K562 (cell line): ENCODE data around the gene SCYL1.
"Not testable (repeated sequence)": the region's sequence is repeated elsewhere in the genome, so short reads cannot be mapped to it uniquely, and the experiment has no call there.

Source experiments
- CCAR2 ChIP-seq: fragments of 200-400 bp; formaldehyde crosslinking; IDR thresholded peaks from 2 replicates; pipeline ENCODE4 v1.6.1; 2017; ENCODE audit warnings: mild to moderate bottlenecking, low read depth, low read length
- CHD1 ChIP-seq: fragments of 200-600 bp; sonication (generic); IDR thresholded peaks from one replicate; pipeline ENCODE4 v1.6.1; 2012; ENCODE audit warnings: mild to moderate bottlenecking, moderate library complexity, low read length, inconsistent platforms
- PKNOX1 ChIP-seq: fragments of 450-650 bp; IDR thresholded peaks from 2 replicates; pipeline ENCODE4 v1.6.1; 2016
- ZNF174 ChIP-seq: fragments of 250-450 bp; sonication (Bioruptor Pico); IDR thresholded peaks from 2 replicates; pipeline ENCODE4 v1.4.0; 2020; ENCODE audit warnings: mild to moderate bottlenecking

- TF ChIP-seq PKNOX1; CCAR2; ZNF174 (CRISPR knock-in tag); CHD1: not testable (repeated sequence)
Measured at GRCh38 chr11:65522718-65523630, 1.9 kb upstream of the SCYL1 start.
